Measurements from ENCODE around the gene MVK.

The MVK gene

DNA sequence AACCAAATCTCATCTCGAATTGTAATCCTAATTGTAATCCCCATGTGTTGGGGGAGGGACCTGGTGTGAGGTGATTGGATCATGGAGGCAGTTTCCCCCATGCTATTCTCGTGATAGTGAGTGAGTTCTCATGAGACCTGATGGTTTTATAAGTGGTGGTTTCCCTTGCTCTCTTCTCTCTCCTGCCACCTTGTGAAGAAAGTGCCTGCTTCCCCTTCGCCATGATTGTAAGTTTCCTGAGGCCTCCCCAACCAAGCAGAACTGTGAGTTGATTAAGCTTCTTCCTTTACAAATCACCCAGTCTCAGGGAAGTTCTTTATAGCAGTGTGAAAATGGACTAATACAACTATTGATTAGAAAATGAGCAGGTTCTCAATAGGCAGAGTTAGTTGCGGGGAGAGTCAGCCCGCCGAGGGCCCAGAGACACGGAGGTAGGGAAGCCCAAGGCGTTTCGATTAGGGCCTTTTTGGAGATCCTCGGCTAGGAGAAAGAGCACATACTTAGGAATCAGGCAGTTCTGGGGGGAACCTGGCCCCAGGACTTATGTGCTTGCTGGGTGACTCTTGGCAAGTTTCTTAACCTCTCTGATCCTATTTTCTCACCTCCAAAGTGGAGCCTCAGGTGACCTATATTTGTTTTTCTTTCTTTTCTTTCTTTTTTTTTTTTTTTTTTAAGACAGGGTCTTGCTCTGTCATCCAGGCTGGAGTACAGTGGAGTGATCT lies 65.7 kb downstream of the MVK start:
- TF ChIP-seq CTCF (IDR thresholded peaks at IDR 0.05): no peak

- no peak for TF ChIP-seq CTCF (IDR thresholded peaks at IDR 0.05)
Observed at GRCh38 chr12:109640961-109641360, 67.4 kb downstream of the MVK start.

DNA sequence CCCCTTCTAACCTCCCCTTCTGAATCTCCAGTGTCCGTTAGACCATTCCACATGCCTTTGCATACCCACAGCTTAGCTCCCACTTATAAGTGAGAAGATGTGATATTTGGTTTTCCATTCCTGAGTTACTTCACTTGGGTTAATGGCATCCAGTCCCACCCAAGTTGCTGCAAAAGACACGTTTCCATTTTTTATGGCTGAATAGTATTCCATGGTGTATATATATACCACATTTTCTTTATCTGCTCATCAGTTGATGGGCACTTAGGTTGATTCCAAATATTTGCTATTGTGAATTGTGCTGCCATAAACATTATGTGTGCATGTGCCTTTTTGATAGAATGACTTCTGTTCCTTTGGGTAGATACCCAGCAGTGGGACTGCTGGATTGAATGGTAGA lies 67.8 kb downstream of the MVK start:
- TF ChIP-seq CTCF (IDR thresholded peaks at IDR 0.05): no peak

GRCh38 chr12:109642506-109643132 lies 69.0 kb downstream of the MVK start:
- TF ChIP-seq CTCF (IDR thresholded peaks at IDR 0.05): no peak

DNA sequence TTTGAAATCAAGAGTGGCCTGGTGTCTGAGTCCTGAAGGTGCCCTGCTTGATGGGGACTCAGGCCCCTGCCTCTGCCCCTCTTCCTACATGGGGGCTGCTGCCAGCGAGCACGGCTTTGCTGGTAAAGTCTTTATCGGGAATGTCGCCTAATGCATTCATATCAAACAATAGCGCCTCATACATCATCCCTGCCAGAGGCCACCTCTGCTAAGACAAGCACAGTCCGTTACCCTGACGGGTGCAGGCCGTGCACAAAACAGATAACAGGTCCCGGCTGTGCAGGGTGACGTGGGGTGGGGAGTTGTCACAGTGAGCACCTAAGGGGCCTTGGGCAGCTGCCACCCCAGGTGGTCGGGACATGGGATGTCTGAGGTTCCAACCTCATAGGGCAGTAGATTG lies 71.6 kb downstream of the MVK start:
- TF ChIP-seq CTCF (IDR thresholded peaks at IDR 0.05): no peak

DNA sequence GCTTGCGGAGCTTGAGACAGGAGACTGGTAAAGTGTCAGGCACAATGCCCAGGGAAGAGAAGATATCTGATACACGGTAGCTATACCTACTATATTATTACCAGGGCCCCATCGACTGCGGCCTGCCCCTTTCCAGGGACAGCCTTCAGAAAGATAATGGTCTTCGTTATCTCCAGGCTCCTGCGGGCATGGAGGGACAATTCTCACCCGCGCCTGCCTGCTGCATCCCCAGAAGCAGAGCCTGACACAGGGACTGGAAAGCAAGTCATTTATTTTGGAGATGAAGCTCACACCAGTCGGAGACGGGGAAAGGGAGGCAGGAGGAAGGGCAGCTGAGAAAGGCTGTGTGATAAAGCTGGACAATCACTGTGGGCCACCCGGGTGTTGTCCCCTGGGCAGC lies 72.1 kb downstream of the MVK start:
- TF ChIP-seq CTCF (IDR thresholded peaks at IDR 0.05): no peak

Measured in LNCAP (cell line).